HPDE6-E6E7 (cell line): Measurements from ENCODE around the gene PTPN18.

Experiments
- DNase-seq: peaks from one replicate; pipeline ENCODE4 v3.0.0; 2011; ENCODE audit warnings: missing footprints; ENCODE audit errors: extremely low spot score

PTPN18 gene

GRCh38 chr2:130339885-130340745 lies 15.7 kb upstream of the PTPN18 start:
- no peak for DNase-seq

GRCh38 chr2:130341562-130342019 lies 14.3 kb upstream of the PTPN18 start:
- peak; percentile 25 for DNase-seq

DNA sequence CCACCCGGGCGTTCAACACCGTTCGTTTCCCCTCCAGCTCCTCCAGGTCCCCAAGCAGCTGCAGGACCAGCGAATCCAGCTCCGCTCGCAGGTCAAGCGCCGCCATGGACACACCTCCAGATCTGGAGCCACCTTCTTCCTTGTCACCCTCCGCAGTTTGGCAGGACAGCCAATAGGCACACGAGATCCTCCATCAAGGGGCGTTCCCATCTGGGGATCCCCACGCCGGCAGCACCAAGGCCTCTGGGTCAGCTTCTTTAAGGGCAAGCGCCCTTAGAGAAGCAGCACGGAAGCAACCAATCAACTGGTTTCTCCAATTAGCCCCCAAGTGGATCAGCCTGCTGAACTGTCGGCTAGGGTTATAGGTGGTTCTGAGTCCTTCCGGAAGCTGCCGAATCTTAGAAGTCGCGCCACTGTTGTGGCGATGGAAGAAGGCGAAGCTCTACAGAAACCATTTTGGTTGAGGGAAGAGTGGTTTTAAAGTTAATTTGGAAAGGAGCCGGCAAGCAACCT lies 13.8 kb upstream of the PTPN18 start:
- DNase-seq: peak; percentile 93

DNA sequence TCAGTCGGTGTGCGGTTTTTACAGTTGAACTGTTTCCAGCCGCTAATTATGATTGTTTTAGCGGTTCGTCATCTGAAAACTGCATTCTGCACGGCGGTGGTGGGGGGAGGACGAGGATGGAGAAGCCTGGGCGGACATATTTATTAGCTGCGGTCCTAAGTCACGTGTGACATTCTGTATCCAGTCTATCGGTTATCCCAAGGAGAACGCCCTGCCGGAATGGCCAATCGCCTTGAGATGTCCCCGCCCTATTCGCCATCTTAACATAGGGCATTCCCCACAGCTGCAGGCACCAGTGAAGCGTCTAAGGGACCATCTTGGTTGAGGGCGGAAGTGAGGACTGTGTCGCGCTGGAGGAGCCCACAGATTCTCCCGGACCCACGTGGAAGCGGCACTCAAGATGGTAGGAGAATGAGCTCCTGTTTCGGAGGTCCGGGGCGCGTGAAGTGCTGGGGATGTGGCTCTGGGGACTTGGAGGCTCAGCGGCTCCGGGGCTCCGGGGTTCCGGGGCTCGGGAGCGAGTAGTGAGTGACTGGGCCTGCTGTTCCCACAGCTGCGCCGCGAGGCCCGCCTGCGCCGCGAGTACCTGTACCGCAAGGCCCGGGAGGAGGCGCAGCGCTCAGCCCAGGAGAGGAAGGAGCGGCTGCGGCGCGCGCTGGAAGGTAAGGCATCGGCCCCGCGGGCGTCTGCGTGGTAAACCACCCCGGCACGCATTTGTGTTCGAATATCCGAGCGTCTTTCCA lies 13.2 kb upstream of the PTPN18 start, which contains the start of gene IMP4:
Gene IMP4, plus strand, starts transcription at position 365 of the 743 bp plus-strand sequence. Its CDS starts 36 bp downstream, at position 401.
- peak; percentile 85 for DNase-seq

- DNase-seq: no peak
Measured at GRCh38 chr2:130344578-130344977, 11.3 kb upstream of the PTPN18 start.

GRCh38 chr2:130345091-130345490 lies 10.8 kb upstream of the PTPN18 start:
- no peak for DNase-seq

GRCh38 chr2:130345611-130346010 lies 10.2 kb upstream of the PTPN18 start:
- no peak for DNase-seq

DNA sequence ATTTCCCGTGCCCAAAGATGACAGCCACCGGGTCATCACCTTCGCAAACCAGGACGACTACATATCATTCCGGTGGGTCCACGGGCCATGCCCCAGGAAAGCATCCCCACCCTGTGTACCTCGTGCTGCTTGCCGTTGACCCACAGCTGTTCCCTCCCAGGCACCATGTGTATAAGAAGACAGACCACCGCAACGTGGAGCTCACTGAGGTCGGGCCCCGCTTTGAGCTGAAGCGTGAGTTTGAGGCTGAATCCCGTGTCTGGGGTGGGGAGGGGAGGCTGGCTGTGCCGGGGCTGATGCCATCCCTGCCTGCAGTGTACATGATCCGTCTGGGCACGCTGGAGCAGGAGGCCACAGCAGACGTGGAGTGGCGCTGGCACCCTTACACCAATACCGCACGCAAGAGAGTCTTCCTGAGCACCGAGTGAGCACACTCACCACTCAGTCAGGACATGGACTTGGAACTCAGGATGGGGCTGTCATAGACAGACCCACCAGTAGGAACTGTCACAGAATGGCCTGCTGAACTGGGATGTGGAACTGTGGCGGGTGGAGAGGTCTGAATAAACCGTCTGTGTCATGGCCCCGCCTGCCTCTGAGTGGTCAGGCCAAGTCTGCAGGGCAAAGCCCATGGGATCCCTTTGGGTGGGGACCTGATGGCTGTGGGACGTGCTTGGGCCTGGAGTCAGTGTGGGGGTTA lies 9.7 kb upstream of the PTPN18 start:
- DNase-seq: no peak

GRCh38 chr2:130346741-130347066 lies 9.2 kb upstream of the PTPN18 start:
- no peak for DNase-seq

DNA sequence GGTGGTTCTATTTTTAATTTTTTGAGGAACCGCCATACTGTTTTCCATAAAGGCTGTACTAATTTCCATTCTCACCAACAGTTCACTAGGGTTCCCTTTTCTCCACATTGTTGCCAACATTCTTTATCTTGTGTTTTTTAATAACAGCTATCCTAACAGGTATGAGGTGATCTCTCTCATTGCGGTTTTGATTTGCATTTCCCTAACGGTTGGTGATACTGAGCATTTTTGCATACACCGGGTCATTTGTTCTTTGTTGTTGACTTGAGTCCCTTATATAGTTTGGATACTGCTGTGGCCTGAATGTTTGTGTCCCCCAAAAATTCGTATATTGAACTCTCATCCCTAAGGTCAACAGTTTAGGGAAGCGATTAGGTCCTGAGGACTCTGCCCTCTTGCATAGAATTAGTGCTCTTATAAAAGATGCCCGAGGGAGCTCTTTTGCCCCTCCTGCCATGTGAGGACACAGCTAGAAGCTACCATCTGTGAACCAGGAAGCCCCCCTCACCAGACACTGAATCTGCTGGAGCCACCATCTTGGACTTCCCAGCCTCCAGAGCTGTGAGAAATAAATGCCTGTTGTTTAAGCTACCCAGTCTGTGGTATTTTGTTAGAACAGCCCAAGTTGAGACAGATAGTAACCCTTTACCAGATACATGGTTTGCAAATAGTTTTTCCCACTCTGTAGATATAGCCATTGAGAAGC lies 8.5 kb upstream of the PTPN18 start:
- DNase-seq: no peak

DNA sequence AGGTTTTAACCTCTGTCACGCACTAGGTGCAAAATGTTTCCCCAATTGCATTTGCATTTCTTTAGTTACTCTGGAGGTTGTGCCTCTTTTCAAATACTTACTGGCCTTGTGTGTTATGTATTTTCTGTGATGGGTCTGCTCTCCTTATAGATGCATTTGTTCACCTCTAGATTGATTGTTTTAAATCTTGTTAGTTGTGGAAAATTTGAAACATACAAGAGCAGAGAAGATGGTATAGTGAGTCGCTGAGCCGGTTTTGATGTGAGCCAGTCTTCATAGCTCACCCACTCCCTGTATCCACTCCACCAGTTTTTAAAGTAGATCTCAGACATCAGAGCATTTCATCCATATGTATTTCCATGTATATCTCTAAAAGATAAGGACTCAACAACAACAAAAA lies 6.7 kb upstream of the PTPN18 start:
- no peak for DNase-seq

- no peak for DNase-seq
Measured at GRCh38 chr2:130351711-130352110, 4.1 kb upstream of the PTPN18 start.

- DNase-seq: no peak
Measured at GRCh38 chr2:130352237-130352636, 3.6 kb upstream of the PTPN18 start.

GRCh38 chr2:130353291-130354138 lies 2.3 kb upstream of the PTPN18 start:
- DNase-seq: no peak

- no peak for DNase-seq
Measured at GRCh38 chr2:130354139-130354428, 1.8 kb upstream of the PTPN18 start.

DNA sequence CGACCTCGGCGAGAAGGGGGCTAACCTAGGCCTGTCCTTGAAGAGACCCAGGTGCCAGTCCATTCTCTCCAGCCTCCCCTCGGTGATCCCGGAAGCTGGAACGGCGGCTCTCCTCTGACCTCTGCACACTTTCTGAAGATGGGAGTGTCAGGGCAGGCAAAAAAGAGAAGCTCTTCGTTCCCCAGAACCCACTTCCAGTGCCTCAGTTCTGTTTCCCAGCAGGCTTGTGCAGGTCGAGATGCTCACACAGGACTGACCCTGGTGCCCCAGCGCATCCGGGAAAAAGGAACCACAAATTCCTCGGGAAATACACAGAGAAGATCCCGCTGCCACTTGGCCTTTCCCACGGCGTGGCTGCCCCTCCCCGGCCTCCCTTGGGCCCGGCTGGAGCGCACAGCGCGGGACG lies 681 bp upstream of the PTPN18 start:
- DNase-seq: no peak

GRCh38 chr2:130357864-130358263 lies 2.0 kb downstream of the PTPN18 start:
- DNase-seq: no peak

DNA sequence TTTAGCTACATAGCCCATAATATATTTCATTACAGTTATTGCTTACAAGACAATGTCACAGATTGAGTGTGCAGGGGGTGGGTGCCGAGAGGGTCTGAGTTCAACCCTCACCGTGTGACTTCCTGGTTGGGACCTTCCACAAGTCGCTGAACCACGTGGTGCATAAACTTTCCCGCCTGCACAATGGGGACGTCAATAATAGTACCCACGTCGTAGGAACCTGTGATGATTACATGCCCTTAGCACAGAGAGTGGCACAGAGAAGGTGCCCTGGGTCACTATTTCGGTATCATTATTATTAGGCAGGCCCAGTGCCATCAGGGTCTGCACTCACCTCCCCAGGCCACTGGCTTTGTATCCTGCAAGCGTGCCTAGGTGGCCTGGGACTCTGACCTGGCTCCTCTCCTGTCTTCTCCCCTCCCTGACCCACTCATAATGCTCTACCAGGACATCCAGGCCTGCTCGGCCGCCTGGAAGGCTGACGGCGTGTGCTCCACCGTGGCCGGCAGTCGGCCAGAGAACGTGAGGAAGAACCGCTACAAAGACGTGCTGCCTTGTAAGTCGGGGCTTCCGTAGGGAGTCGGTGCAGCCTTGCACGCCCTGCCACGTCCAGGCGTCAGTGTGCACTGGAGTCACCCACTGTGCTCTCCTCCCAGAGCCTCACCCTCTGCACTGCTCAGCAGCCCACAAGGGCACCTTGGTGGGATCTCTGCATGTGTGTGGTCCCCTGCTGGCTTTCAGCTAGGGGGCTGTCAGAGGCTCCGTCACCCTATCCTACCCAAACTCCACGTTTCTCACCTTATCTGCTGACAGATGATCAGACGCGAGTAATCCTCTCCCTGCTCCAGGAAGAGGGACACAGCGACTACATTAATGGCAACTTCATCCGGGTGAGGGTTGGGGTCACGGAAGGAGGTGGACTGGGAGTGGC lies 2.8 kb downstream of the PTPN18 start:
- DNase-seq: no peak

DNA sequence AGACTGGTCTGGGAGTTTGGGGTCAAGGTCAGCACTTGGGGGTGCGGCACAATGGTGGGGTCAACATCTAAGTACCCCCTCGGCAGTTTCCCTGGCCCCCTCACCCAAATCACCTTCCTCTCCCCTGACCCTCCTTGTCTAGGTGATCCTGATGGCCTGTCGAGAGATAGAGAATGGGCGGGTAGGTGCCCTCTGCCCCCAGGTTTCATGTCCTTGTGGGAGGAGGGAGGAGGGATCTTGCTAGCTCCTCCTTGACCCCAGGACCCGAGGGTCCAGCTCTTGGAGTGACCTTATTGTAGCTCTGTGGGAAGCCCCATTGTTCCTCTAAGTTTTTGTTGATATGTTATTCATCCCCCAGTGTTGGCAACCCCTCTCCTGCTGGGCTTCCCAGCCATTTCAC lies 3.6 kb downstream of the PTPN18 start:
- no peak for DNase-seq

DNA sequence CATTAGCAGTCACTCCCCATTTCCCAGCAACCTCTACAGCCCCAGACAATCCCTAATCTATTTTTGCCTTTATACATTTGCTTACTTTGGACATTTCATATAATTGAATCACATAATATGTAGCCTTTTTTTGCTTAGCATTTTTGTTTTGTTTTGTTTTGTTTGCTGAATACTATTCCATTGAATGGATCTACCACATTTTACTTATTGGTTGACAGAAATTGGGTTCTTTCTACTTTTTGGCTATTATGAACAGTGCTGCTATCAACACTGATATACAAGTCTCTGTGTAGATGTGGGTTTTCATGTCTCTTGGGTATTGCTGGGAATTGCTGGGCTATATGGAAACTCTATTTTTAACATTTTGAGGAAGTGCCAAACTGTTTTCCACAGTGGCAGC lies 7.6 kb downstream of the PTPN18 start:
- no peak for DNase-seq
